ENCODE measurements around the gene ISM2. TPM values are rescaled to one million over a fixed set of nuclear protein-coding genes. Genes with fewer than 3 reads are reported as not detected.

Gene ISM2
- total and polyA plus RNA-seq, 2 of the 8 experiments (the other 6 are each of a cell fraction or from before 2014, with no cell fraction given) = 0.52 to 0.79 TPM

GRCh38 chr14:77474479-77475177 lies 24.0 kb downstream of the ISM2 start (continued):
- no peak for TF ChIP-seq RFX5 (IDR thresholded peaks at IDR 0.05; ENCODE audit: borderline replicate concordance, low read depth, low read length)
- TF ChIP-seq HDAC2 (IDR thresholded peaks at IDR 0.05; ENCODE audit: borderline replicate concordance in 1 of 2, low read depth in 2 of 2, low read length in 2 of 2) = no peak
- no peak for TF ChIP-seq FOSL1 (IDR thresholded peaks at IDR 0.05; ENCODE audit: insufficient read depth, low read depth, low read length)
- no peak for TF ChIP-seq TAF7 (optimal IDR thresholded peaks at IDR 0.05; ENCODE audit: borderline replicate concordance, low read depth, low read length)
- TF ChIP-seq POLR2AphosphoS5 (IDR thresholded peaks at IDR 0.05; ENCODE audit: low read depth, low read length) = no peak
- no peak for TF ChIP-seq BRCA1 (IDR thresholded peaks at IDR 0.05; ENCODE audit: low read depth, low read length)
- TF ChIP-seq SUZ12 (IDR thresholded peaks at IDR 0.05; ENCODE audit: low read length) = no peak
- TF ChIP-seq NANOG (IDR thresholded peaks at IDR 0.05; ENCODE audit: insufficient read depth, low read depth, low read length, poor library complexity, severe bottlenecking) = no peak

Measured in H1 (cell line).